Retinal pigment epithelial cell (primary cell): ENCODE measurements around the gene DLGAP4.
A peak's percentile ranks its signal among the peaks of the same experiment; 100 is the strongest.

Experiments used
- DNase-seq: peaks from one replicate; pipeline ENCODE4 v3.0.0-alpha.2; 2010; ENCODE audit warnings: low read depth
- H3K4me3 ChIP-seq: 2 replicates; pipeline ENCODE4 v1.5.1; 2011; ENCODE audit warnings: mild to moderate bottlenecking, low read length, control low read depth, moderate library complexity
- CTCF ChIP-seq: conservative IDR thresholded peaks from 2 replicates; pipeline ENCODE4 v1.5.1; 2011; ENCODE audit warnings: low read depth, low read length, control low read depth, inconsistent platforms

DLGAP4 gene

GRCh38 chr20:36540551-36541211 is 234.5 kb downstream of the DLGAP4 start:
- peak overlapping the region; percentile 32 for H3K4me3 ChIP-seq
- no peak for DNase-seq
- no peak for TF ChIP-seq CTCF

- DNase-seq: no peak
Observed at GRCh38 chr20:36541227-36541767, 235.2 kb downstream of the DLGAP4 start, which contains the start of gene MYL9. Gene MYL9, plus strand, starts transcription at chr20:36541519. Its CDS starts 3,366 bp downstream, at chr20:36544885.

GRCh38 chr20:36541768-36542488 is 235.8 kb downstream of the DLGAP4 start:
- TF ChIP-seq CTCF: peak; percentile 73
- peak overlapping the region; percentile 77 for H3K4me3 ChIP-seq
- DNase-seq: no peak

More at GRCh38 chr20:36541227-36541767, 235.2 kb downstream of the DLGAP4 start, which contains the start of gene MYL9:
- H3K4me3 ChIP-seq: peak within 1 kb of the TSS; percentile 77
- TF ChIP-seq CTCF: no peak

- no peak for TF ChIP-seq CTCF
- DNase-seq: no peak
- H3K4me3 ChIP-seq: peak overlapping the region; percentile 77
Observed at GRCh38 chr20:36542516-36543183, 236.5 kb downstream of the DLGAP4 start.

- no peak for TF ChIP-seq CTCF
- no peak for DNase-seq
Observed at GRCh38 chr20:36543184-36544133, 237.3 kb downstream of the DLGAP4 start.

More at GRCh38 chr20:36543184-36544133, 237.3 kb downstream of the DLGAP4 start:
- H3K4me3 ChIP-seq: peak overlapping the region; percentile 77
